Activated CD4-positive, alpha-beta T cell treated with anti-CD3 and anti-CD28 coated beads for 24 hours (primary cell): ENCODE results near the gene CPNE4.

Experiments used
- DNase-seq, 2 donors: peaks; one replicate each; pipeline ENCODE4 v3.0.0-alpha.2; 2020; ENCODE audit warnings: low read depth in 2 of 2

CPNE4 gene

DNA sequence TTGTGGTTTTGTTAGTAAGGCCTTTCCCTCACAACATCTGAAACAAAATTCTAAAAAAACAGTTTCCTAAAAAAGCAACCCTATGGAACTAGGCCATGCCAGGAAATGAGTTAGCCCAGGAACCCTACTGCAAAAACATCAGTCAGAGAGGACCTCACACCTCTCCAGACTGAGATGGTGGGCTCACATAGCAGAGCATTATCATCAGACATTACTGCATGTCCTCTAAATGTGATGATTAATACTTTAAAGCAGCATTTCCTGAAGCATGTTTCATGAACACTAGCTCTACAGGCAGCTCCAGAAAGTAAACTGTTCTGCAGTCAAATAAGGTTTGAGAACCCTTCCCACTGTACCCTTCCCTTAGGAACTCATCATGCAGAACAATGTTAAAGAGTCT, 299.7 kb downstream of the CPNE4 start:
- DNase-seq, result no peak

DNA sequence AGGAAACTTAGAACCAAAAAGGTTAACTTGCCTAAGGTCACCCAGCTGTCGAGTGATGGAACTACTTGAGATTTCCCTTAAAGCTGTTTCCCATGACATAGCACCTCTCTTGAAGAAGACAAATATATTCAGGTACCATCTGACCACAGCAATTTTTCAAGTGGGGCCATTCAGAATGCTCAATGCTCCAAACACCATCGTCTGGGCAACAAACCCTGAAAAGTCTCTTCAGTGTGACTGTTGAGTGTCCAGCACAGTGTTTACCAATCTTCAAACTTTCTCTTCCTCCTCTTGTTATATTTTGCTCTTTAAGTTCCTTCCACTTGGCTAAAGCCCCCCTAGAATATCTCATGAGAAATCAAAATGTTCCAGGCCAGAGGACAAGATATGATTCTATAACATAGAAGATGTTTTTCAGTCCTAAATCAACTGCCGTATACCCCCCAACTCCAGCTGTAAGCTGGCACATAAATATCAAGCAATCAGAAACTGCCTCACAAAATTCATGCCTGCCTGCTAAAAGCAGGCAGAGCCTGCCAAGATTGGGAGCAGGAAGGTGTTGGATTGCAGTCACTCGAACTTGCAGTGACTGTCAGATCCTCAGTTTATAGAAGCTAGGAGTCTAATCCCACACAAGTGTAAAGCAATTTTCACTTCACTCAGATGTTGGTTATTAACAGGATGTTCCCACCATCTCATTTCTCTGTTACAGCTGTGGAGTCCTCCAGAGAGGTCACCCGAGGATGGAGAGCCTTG, 301.6 kb downstream of the CPNE4 start:
- no peak for DNase-seq

DNA sequence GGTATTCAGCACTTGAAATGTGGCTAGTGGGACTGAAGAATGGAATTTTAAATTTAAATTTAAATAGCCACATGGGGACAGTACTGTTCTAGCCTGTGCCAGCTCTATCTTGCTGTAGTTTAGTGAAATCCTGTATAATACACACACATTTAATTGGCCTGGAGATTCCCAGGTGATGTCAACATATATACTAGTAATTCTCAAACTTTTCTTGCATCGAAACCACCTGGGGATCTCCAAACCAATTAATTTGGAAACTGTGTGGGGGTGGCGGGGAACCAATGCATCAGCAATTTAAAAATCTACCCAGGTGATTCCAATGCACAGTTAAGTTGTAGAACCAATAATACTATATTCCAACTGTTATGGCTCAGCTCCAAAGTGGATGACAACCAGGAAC, 303.1 kb downstream of the CPNE4 start:
- DNase-seq, result peak; percentile 1 to 23

DNA sequence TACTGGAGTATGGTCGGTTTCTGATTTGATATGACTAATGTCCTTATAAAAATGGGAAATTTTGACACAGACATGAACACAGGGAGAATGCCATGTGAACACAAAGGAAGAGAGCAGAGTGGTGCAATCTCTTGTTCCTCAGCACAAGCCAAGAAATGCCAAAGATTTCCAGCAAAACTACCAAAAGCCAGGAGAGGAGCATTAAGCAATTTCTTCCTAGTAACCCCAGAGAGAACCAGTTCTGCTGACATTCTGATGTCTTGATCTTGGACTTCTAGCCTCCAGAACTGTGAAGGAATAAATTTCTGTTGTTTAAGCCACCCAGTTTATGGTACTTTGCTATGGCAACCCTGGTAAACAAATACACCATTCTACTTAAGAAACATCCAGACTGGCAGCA, 304.2 kb downstream of the CPNE4 start:
- DNase-seq, result no peak

DNA sequence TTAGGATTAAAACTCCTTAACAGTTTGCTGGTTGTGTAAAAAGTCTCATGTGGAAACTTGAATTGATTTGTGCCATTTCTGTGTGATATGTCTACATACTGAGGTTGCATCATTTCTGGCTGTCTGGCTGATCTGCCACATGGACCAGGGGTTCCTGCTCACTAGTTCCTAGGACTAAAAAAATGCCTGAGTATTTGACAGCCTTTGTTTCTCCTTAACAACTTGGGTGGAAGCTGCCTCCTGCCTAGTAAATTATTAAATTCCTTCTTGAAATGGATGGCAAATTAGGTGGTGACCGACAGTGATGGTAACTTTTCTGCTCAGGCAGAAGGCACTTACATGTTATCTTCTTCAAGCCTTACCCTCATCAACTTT, 305.2 kb downstream of the CPNE4 start:
- no peak for DNase-seq

DNA sequence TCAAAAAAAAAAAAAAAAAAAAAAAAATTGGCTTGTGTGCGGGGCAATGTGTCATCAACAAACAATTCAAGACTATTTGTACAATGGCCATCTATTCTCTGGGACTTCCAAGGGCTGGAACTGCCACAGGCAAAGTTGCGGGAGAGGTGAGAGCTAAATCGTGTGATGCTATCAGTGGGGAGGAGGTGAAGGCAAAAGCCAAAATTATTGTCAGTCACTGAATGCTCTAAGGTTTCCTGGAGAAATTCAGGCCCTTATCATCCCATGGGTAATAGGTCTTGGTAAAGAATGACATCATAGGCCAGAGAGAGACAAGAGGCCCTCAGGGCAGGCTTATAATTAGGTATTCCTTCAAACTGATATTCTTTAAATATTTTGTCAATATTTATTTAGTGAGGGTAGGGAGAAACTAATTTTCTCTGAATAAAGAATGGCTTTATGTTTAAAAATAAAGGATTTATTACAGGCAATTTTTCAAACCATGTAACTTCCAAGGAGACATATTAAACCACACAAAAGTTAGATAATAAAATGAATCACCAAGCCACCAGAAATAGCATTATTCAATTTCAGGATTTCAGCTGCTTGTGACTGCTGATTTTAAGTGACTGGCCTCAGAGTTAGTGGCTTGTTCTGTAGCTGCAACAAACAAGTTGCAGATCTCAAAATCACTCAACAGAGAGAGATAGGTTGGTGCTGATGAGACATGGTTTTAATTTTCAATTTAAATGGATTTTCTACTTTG, 305.7 kb downstream of the CPNE4 start:
- DNase-seq, result no peak

DNA sequence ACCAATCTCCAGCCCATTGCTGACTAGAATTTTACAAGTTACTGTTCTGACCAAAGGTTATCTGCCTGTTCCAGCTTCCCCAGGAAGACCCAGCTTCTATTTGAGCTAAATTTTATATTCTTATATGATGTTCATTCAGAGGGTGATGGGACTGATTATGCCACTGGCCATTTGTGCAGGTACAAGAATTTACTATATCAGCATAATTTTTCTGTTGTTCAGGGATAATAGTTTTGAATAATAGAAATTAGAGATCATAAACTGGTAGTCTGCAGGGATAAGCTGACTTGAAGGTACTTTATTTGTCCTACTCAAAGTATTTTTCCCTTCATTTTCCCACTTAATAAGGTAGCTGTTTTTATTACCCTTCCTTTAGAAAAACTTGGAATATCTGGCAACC, 309.4 kb downstream of the CPNE4 start:
- DNase-seq, result no peak

DNA sequence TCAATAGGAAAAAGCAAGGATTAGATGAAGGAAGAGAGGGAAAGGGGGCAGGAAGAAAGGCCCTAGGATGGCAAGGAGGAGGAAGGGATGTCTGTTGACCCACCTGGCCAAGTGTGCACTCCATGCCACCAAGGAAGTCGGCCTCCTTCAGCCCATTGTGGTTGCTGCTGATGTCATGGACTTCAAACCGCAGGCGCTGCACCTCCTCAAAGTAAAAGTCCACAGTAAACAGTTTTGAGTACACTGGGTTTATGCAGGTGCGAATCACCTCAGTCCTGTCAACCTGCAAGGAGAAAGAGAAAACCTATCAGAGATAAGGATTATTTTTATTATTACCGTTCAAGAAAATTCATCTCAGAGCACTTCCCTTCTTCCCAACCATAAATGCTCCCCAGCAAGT, 311.5 kb downstream of the CPNE4 start:
- no peak for DNase-seq

DNA sequence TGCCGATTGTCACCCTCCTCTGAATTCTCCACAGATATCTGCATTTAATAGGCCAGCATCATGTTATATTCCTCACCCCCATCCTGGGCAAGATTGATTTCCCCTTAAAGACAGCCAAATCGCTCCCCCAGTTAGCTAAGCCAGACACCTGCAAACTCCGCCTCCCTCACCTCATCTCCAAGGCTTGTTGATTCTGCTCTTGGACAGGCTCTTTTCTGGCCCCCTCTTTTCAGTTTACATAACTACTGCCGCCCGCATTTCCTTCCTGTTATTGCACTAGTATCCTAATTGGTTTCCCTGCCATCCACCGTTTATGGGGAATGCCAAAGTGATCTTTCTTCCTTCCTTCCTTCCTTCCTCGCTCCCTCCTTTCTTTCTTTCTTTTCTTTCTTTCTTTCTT, 317.3 kb downstream of the CPNE4 start:
- no peak for DNase-seq

DNA sequence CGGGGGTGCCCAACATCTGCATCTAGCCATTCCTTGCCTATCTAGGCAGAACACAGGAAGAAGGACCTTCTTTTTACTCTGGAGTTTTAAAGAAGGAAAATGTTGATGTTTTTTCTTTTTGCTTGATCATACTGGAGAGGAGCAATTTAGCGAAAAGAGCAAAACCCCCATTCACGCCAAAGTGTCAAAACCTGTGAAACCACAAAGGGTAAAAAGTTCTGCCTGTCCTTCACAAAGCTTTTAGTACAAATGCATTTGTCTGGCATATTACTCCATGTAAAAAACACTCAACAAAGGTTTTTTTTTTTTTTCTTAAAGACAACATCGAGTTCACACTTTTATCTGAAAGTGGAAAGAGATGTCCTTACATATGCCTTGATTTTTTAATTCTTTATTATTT, 317.9 kb downstream of the CPNE4 start:
- no peak for DNase-seq

DNA sequence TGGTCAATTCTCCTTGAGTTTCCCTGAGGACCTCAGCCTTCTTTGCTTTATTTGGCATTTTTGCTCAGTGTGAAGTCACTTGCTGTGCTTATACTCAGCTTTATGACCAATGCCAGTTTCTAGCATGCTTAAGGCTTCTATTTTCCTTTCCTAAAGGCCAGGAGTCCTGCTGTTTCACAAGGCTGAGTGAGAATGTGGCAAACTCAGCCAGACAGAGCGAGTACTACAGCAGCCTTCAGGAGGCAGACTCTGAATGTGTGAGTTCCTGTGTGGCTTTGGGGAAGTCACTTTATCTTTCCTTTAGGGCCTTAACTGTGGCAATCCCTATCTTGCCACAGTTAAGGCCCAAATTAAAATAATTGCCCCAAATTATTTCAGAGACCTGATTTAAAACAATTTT, 318.8 kb downstream of the CPNE4 start:
- DNase-seq, result no peak

DNA sequence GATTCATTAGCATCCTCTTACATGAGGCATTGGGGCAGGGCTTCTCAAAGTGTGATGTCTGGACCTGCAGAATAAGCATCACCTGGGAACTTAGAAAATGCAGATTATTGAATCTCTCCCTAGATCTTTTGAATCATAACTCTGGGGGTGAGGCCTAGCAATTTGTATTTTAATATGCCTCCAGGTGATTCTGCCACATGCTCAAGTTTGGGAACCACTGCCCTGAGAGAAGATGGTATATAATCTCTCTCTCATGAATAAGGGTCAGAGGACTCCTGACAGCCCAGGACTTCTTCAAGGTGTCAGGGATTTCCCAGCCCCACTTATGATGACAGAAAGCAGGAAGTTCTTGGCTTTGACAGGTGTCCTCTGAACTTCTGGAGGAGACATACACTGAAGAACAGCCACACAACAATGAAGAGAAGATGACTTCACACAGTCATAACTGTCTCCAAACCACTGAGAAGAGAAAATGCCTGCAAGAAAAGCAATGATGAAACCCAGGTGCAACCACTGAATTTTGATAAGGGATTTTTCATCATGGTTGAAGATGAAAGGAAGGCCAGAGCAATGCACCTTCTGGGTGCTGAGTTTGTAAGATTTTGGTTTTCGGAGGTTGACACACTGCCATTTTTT, 320.1 kb downstream of the CPNE4 start:
- no peak for DNase-seq

DNA sequence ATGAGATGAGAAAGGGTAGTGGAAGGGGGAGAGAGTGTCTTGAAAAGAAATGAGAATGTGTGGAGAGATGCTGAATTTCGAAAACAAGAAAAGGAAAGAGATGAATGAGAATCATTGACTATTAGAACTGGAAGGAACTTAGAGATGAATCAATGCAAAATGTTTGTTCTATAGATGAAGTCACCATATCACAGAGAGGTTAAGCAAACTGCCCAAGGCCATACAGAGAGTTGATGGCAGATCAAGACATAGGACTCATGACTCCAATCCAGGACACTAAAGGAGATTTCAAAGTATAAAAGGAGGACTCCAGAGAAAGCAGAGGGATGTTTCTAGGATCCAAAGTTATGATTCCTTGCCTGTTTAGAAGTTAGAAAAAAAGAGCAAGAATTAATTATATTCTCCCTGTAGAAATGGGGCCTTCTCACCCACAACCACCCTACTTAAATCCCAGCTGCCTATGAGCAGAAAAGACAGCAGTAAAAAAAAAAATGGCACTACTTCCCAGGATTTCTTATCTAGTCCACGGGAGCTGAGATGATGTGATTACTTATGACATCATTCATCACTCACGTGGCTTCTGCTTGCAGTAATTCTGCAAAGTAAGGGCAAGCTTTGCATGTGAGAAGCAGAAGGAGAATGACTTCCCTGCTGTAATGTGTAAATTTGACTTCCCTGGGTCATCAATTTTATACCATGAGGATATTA, 321.2 kb downstream of the CPNE4 start:
- no peak for DNase-seq

DNA sequence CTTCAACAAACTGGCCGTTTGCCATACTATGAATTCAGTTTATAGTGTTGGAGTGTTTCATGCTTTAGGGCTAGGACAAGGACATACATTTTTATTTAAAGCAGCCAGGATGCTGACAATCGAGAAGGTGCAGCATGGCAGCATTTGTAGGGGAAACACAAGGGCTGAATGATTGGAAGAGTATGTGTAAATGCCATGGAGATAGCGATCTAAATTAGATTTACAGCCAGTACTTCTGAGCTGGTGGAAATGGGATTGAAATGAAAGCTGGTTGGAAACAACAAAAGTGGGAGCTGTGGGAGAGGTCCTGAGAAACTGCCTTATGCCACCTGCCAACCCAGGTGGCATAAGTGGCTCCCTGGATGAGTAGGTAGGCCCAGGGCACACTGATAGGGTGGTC, 322.2 kb downstream of the CPNE4 start:
- no peak for DNase-seq

DNA sequence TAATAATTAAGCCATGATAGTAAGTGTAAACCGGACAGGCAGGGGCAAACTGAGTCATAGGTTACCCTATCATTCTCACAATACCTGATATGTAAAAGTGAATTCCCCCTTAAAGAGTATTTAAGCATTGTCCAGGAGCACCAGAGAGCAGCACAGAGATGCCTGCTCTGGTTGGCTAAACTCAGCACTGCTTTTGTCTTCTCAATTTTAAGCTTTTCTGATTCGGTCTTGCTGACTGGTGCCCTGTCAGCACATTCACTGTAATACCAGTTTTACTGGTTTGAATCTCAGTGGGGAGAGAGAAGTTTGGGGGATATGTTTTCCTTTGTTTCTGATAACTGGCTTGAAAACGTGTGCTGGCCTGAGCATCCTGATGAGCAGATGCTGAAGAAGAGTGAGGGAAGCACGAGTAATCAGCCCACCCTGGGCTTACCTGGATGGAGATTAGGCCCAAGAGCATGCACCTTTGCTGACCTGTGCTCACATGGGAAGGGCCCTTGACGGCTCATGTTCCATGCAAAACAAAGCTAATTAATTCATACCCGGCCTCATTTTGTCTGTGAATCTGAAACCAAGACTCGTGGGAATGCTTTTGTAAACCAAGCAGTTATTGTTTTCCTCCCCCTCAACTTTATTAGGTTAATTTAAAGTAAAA, 323.6 kb downstream of the CPNE4 start:
- no peak for DNase-seq

DNA sequence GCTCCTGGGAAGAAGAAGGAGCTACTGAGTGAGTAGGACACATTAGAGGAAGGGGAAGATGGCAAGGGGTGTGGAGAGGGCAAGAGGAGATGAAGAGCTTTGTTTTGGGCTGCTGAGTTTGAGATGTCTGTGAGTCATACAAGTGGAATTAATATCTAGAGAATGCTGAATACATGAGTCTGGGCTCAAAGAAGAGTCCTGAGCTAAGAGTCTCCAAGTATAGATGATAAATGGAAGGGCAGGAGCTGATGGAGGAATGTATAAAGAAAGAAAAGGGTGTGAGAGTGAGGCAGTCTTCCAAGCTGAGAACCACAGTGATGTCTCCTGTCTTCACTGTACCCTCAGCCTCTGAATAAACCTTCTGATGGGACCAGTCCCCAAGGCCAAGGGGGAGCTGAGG, 326.6 kb downstream of the CPNE4 start:
- no peak for DNase-seq

DNA sequence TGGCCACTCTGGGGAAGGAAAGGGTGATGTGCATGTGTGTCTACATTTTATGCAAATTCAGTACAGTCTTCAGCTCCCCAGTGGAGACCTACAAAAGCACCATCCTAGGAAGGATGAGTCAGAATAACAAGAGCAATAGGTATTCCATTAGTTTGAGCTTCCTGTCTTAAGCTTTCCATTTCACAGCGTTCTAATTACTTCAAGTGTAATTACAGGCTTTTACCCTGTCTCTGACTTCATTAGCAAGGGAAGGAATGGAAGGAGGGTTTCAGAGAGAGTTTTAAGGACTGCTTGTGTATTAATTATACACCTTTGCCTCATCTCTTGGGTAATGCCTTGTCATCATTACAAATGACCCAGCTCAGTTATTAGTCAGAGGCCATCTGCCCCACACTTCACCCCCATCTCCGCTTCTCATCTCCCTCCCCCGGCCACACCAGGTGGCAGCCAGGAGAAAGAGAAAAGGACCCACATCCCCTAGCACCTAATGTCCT, 329.2 kb downstream of the CPNE4 start:
- DNase-seq, result no peak

DNA sequence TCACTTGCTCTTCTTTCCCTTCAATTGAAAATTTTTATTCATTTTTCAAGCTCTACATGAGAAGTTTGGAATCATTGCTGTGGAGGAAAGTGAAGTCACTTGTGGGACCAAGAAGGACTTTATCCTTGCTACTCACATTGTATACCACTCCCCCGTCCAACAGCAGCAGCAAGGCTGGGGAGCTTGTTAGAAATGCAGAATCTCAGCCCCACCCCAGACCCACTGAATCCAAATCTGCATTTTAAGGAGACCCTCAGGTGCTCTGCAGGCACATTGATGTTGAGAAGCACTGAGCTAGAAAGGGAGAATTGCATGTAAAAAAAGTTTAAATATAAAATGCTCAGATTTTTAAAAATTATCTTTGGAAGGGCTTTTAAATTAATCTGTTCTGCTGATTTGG, 329.7 kb downstream of the CPNE4 start:
- no peak for DNase-seq

DNA sequence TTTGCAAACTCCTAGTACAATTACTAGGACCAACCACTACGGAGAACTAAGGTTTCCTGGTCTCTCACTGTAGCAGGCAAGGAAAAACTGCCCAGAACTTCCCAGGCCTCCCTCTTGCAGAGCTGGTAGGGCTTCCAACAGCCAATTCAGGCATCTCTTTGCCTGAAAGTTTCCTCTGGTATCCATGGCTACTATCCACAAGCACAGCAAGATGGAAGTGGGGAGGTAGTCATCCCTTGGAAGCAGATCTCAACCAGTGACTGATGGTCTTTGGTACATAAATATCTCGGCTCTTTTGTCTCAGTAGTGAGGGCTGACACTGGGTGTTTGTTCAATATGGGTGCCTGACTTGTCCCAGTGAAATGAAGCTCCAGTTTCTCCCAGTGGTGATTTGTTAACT, 330.7 kb downstream of the CPNE4 start:
- no peak for DNase-seq

DNA sequence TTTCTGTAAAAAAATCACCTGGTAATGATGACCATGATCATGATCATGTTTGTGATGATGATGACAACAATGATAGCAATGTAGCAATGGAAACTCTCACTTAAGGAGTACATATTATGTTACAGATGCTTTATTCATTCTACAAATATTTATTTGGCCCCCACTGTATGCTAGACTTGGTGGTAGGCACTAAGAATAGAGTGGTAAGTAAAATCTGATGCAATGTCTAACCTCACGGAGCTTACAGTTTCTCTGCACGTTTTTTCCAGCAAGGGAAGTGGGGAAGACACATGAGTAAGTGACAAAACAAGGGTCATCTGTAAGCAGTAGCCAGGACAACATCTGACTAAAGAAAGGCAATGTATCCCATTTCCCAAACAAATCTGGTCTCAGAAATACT, 332.7 kb downstream of the CPNE4 start:
- no peak for DNase-seq

DNA sequence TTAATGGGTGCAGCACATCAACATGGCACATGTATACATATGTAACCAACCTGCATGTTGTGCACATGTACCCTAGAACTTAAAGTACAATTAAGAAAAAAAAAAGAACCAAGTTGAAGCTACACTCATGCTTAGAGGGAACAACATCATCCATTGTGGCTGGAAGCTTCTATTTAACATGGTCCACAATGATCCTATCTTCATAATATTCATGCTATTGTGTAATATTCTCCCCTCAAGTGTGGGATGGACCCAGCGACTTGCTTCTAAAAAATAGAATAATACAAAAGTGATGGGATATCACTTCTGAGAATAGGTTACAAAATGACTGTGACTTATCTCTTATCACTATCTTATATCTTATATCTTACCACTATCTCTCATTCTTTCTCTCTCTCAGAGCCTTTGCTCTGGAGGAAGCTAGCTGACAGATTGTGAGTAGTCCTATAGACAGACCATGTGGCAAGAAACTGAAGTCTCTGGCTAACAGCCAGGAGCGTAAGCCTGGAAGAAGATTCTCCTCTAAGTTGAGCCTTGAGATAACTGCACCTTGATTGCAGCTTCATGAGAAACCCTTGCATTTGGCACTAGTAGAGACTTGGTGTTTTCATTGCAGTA, 333.6 kb downstream of the CPNE4 start:
- no peak for DNase-seq
